Measurements from ENCODE around the gene FXYD5.

DNA sequence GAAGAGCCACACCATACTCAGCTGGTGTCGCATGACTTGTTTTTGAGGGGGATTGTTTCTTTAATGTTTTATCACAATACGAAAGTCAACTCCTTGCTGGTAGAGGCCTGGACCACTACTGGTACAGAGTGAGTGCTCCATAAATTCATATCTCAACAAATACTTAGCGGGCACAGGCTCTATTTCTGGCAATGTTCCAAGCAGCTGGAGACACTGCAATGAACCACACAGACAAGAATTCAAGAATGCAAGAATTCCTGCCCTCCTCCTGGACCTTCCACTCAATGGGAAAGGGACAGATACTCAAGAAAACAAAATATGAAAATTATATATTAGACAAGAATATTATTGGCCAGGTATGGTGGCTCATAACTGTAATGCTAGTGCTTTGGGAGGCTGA lies 5.1 kb upstream of the FXYD5 start:
- TF ChIP-seq, protein P1, sequence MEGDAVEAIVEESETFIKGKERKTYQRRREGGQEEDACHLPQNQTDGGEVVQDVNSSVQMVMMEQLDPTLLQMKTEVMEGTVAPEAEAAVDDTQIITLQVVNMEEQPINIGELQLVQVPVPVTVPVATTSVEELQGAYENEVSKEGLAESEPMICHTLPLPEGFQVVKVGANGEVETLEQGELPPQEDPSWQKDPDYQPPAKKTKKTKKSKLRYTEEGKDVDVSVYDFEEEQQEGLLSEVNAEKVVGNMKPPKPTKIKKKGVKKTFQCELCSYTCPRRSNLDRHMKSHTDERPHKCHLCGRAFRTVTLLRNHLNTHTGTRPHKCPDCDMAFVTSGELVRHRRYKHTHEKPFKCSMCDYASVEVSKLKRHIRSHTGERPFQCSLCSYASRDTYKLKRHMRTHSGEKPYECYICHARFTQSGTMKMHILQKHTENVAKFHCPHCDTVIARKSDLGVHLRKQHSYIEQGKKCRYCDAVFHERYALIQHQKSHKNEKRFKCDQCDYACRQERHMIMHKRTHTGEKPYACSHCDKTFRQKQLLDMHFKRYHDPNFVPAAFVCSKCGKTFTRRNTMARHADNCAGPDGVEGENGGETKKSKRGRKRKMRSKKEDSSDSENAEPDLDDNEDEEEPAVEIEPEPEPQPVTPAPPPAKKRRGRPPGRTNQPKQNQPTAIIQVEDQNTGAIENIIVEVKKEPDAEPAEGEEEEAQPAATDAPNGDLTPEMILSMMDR (IDR thresholded peaks at IDR 0.05): no peak
- TF ChIP-seq EZH2 (IDR thresholded peaks at IDR 0.05; ENCODE audit: borderline replicate concordance, insufficient read depth, low read depth, low read length, poor library complexity, severe bottlenecking): no peak

All from B cell (primary cell).